HG02885 (cell line): ENCODE results near the gene AKT1S1.

Experiments
- ATAC-seq: cut with Tn5 transposase; IDR thresholded peaks from one replicate; pipeline ENCODE4 v1.9.1; 2021; ENCODE audit warnings: mild to moderate bottlenecking; ENCODE audit not compliant: unreplicated experiment, poor library complexity

AKT1S1 gene

DNA sequence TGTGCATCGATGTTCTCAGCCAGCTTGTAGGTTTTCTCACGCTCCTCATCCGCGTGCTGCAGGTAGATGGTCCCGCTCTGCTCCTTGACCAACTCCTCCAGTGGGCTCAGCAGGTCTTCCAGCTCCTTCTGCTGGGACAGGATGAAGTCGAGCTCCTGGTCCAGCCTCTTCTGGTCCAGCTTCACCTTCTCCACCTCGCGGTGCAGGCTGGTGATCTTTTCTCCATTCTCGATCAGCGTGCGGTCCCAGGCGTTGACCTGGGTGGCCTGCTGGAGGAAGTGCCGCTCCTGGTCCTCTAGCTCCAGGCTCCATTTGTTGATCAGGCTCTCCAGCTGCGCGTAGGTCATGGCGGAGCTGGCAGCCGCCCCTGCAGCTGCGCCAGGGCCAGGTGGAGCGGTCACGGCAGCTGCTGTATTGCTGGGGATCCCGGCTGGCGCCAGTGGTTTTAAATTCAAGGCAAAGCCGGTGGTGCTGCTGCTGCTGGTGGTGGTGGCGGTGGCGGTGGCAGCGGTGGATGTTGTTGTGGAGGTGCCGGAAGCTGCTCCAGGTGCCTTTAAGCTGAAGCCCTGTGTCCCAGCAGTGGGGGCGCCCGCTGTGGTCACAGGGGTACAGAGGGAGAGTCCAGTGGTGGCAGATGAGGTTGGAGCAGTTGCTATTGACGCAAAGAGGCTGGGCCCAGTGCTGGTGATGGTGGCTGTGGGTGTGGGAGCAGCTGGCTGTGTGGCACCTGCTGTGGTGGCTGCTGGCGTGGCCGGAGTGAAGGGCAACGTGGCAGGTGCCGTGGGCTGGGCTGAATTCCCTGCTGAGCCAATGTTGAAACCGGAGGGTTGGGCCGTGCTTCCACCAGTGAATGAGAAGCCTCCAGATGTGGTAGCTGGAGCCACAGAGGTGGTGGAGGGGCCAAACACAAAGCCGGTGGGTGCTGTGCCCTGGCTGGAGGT lies 31.6 kb upstream of the AKT1S1 start:
- ATAC-seq: no peak

DNA sequence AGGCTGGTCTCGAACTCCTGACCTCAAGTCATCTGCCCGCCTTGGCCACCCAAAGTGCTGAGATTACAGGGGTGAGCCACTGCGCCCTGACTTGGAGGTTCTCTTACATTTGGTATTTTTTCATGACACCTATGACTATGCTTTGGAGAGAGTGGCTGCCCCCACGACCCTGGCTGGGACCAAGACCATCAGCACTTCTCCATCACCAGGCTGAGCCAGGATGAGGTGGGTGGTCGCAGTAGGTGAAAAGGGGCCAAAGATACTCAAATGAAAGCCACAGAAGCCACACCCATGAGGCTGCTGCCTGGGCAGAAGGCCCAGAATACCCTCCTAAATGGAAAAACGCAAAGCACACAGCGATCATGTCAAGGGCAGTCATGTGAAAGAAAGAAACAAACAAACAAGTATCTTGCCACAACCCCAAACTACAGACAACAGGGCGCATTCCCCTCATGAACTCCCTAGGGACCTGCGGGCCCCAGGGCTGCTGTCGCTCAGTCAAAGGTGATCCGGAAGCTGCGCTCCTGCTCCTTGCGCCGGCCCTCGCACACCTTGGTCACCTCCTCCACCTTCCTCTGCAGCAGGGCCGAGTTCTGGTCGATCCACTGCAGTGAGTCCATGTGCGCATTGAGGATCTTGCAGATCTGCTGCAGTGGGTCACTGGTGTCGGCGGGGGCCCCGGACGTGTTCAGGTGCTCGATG lies 30.7 kb upstream of the AKT1S1 start:
- peak; percentile 37 for ATAC-seq

DNA sequence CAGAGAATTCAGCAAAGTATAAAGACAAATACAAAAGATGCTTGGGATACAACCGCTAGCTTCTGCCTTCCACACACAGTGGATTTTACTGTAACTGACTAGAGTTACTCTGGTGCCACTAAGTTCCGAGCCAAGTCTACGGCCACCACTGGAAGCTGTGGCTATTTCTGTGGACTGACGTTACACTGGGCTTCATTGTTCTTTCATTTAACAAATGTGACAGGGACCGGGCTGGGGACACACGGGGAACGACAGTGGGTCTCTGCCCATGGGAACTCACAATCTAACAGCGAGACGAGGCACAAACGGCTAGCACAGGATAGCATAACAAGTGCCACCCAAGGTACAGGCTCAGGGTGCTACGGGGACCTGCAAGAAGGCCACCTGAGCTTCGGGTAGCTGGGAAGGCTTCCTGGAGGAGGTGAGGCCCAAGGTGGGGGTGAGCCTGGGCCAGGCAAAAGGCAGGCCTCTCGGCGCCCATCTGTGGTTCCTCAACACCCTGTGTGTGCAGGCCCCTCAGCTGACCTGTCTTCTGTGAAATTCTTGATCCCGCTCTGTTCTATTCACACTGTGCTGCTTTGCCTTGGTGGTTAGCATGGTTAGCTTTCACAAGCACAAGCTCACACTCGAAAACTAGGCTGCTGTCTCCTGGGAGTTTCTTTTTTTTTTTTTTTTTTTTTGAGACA lies 29.9 kb upstream of the AKT1S1 start:
- ATAC-seq: no peak

DNA sequence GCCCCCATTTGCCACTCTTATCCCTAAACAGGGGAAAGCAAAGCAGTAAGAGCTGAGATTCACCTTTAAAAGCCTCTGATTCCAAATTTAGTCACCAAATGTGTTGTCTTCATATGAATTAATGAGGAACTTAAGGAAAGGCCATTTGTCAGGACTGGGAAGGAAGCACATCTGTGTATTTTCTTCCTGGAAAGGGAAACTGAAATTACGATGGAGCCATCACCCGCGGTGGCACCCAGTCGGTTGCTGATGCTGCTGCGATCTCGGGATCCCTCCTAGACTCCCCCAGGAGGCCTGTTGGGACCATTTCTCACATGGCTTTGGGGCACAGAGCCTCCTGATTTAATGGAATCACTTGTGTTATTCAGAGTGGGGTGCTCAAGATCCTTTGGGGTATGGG lies 27.0 kb upstream of the AKT1S1 start:
- ATAC-seq: no peak

DNA sequence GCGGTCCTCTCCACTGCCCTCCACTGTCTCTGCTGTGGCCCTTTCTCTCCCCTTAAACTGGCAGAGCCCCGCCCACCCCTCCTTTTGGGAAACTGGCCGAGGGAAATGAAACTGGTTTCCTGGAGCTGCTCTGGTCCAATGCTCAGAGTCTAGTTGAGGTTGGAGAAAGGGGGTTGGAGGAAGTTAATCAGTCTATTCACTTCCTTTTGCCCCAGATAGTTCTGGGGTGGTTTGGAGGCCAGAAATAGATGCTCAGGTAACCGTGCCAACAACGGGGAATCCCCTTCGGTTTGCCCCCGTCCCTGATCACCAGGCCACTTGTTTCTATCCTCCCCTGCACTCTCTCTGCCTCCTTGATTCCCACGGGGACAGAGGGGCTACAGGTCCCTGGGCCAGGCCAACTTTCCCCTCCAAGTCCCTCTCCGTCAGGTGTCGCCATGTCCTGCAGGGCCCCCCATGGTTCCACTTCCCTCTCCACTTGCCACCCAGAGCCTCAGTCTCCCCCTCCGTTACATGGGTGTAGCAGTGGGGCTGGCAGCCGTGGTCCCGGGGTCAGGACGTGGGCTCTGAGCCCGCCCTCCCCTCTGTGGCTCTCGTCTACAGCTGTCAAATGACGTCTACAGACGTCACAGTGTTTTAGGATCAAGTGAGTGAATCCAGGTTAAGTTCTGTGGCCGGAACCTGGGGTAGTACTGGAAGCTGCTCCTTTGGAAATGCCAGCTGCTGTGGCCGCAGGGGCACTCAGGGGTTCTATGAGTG lies 19.9 kb upstream of the AKT1S1 start, which contains the start of gene IL4I1:
TSS of gene IL4I1 (minus strand) at position 25 of the 759 bp plus-strand sequence. CDS start 727 bp downstream, outside the sequence.
- ATAC-seq: peak; percentile 51

DNA sequence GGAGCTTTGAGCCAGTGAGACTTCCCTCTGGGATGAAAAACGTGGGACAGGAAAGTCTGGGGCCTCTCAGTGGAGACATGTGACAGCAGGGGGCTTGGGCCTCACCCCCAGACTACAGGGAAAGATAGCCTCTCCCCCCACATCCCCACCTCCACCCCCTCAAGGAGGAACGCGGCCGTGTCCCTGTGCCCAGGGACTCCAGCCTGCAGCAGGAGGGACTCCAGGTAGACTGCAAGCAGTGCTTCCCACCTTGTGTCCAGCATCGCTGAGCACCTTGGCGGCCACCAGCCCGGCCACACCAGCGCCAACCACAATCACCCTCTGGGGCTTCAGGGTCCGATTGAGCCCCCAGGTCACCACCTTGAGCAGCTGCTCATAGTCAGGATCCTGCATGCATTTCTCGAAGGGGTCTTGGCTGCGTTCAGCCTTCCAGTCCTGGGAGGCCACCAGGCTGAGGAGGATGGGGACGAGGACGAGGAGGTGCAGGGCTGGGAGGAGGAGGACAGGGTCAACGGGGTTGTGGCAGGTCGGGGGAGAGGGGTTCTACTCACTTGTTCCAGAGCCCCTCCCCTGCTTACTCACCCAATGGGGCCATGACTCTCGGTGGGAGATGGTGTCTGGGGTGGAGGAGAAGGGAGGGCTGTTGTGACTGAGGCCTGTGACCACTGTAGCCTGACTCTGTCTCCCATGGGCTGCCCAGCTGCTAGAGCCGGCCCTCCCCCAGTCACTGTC lies 18.6 kb upstream of the AKT1S1 start:
- ATAC-seq: no peak

DNA sequence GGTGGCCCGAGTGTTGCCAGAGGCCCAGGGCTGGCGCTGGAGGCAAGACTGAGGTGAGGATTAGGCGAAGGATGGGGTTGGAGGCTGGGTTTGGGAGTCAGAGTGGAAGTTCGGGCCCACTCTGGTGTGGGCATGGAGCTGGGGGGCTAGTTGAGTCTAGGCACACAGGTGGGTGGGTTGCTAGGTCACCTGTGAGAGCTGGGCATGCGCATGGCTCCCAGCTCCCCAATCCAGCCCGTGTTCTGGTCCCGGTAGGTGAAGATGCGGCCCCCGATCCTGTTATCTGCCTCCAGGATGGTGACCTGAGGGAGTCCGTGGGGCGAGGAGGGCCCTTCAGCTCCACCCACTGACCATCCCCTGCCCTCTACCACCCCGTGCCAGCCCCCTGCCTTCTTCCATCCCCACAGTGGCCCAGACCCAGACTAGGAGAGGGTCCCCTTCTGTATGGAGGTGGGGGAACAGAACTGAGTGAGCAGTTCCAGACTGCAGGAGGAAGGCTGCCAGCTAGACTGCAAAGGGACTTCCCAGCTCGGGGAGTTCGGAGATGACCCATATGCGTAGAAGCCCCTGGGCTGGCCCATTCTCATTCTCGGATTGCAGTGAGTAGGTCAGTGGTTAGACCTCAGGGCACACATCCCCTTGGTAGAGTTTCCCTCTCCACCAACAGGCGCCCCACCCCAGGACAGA lies 17.9 kb upstream of the AKT1S1 start:
- no peak for ATAC-seq

DNA sequence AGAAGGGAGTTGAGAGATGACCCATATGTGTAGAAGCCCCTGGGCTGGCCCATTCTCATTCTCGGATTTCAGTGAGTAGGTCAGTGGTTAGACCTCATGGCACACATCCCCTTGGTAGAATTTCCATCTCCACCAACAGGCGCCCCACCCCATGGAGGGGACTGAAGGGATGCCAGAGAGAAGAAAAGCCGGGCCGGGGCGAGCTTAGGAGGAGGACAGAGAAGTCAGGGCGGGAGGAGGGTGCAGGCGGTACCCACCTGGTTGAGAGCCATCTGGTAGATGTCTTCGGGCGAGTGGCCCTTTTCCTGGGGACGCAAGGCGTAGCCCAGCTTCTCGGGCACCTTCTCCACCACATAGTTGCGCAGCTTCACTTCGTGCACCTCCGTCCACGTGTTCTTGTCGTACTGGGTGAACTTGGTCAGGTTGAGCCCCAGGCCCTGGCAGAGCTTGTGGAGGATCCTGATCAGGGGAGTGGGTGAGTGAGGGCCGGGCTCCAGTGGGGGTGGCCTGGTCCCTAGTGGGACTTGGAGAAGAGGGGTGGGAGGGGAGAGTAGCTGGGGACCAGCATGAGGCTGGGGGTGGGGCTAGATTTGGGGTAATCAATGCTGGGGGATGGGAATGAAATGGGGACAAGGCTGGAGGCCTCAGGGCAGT lies 17.0 kb upstream of the AKT1S1 start:
- no peak for ATAC-seq

DNA sequence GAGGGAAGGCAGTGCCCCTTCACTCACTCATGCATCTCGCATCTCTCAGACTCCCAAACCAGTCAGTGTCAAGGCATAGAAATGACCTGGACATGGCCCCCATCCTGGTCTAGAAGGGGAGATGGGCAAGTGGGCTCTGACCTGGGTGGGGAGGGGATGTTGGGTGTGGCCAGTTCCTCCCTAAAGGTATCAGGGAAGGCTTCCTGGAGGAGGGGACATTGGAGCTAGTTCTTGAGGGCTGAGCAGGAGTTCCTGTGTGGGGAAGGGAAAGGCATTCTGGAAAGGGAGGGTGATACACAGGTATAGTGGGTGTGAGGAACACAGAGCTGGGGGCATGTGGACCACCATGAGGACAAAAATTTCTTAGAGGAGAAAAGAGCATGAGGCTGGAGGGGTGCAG lies 15.6 kb upstream of the AKT1S1 start:
- no peak for ATAC-seq

DNA sequence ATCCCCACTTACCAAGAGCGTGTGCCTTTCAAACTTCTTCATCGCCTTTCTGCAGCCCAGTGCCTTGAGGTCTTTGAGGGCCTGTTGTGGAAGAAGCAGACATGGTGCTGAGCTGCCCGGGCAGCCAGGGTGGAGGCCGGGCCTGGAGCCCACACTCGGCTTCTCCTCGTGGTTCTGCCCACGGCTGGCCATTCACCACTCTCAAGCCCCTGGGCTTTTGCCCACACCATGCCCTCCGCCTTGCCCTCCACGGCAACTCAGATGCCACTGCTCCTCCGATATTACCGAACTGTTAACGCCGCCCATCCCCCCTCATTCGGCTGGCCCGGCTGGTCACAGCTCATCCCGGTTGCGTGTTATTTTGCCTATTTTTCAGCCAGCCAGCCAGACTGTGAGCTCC lies 14.2 kb upstream of the AKT1S1 start:
- ATAC-seq: no peak

DNA sequence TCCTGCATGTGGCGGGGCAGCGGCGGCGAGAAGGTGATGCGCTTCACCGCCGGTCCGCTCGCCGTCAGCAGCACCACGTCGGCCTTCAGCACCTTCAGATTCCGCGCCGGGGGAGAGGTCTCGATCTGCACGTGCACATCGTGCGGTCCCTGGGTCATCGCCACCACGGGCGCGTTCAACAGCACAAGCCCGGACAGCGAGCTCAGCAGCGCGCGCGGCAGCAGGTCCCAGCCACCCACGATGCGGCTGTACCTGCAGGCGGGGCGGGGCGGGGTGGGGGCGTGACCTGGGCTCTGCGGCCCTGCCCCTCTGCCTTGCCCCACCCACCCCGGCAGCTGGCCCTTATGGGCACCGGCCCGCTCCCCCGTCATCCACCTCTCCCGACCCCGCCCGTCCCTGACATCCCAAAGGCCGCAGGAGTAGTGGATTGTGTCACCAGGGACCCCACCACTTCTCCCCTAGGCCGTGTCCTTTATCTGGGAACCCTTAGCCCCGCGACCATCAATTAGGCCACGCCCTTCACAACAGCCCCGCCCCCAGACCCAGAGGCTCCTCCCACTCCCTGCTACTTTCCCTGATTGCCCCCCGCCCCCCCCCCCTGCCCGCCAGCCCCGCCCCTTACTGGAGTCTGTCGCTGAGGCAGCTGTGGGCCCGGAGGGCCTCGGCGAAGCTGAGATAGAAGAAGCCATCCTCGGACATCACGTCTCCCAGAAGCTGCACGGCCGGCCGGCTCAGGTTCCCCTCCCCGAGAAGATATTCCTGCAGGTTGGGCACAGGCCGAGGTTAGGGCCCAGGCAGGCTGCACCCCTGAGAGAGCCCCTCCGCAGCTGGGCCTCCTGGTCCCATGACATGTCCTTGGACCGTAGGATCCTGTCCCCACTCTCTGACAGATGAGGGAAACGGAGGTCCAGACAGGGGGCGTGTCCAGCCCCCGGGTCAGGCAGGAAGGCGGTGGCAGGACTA lies 13.5 kb upstream of the AKT1S1 start:
- no peak for ATAC-seq

DNA sequence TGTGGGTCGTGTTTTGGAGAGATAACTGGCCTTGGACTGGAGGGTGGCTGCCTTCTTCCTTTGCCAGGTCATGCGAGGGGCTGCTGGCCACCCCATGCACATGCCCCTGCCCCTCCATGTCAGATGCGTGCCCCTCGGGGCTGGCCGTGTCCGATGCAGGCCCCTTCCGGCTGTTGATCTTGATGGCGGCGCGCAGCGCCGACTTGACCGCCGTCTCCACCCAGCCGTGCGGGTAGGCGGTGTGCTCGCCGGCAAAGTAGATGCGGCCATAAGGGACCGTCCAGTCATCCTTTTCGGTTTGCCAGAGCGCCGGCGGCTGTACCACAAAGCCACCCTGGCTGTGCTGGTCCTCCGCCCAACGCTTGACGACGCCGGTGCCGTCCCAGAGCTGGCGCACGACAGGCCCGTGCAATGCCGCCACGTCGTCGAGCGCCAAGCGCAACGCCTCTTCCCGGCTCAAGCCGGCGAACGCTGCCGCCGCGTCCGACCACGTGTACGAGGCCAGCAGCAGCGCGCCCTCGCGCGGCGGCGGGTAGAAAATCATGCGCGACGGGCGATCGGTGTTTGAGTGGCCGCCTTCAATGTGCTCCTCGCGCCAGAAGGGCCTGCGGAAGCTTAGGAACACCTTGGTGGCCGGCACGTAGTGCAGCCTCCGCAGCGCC lies 12.7 kb upstream of the AKT1S1 start:
- no peak for ATAC-seq

DNA sequence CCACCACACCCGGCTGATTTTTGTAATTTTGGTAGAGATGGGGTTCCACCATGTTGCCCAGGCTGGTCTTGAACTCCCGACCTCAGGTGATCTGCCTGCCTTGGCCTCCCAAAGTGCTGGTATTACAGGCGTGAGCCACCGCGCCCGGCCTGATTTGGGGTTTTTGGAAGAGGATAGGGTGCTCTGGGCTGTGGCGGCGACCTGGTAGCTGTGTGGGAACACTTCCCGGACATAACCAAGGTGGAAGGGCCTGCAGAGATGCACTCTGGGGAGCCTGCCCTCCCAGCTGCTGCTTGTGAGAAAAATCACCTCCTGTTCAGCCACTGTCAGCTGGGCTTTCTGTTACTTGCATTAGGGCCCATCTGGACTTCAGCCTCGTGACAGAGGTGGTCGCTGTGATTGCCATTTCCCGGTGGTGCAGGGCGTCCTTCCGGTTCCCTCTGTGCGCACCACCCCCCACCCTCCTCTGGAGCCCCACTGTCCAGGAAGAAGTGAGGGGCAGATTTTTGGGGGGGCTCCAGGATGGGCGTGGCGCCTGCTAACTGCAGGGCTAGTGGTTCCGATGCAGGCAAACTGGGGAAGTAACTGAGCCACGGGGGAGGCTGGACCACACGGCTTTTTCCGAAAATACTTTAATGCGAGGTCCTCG lies 12.0 kb upstream of the AKT1S1 start:
- ATAC-seq: no peak

DNA sequence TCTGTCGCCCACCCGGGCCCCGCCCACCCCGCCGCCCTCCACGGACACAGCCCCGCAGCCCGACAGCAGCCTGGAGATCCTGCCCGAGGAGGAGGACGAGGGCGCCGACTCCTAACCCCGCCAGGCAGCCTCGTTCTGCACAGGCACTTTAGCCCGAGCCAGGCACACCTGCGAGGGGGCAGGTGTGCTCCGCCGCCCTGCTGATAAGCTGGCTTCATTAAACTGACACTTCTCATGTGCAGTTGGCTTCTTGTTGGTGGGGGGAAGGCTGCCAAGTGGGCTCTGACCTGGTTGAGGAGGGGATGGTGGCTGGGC lies 11.3 kb upstream of the AKT1S1 start:
- ATAC-seq: no peak

DNA sequence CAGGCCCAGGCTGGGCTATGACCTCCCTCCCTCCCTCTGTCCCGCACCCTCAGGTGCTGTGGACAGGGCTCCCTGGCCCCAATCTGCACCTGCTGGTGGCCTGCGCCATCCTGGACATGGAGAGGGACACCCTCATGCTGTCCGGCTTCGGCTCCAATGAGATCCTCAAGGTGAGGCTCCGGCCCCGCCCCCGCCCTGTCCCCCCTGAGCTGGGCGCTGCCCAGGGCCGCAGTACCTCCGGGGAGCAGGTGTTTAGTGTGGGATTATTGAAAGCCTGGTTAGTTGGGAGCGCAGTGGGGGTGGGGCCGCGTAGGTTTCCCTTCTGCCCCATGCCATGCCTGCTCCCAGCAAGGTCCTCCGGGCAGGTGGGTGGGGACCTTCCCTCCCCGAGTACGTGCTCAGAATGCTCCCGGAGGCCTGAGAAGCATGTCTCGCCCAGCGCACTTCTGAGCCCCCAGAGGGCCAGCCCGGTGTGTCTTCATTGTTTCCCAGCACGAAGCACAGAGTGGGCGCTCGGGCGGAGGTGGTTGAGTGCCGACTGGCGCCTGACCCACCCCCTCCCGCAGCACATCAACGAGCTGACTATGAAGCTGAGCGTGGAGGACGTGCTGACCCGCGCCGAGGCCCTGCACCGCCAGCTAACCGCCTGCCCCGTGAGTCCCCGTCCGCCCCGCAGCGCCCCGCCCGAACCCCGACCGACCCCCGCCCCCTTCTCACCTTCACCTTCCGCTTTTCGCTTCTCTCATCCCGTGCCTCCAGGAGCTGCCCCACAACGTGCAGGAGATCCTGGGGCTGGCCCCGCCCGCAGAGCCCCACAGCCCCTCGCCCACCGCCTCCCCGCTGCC lies 10.7 kb upstream of the AKT1S1 start:
- no peak for ATAC-seq
